Central memory CD4-positive, alpha-beta T cell (primary cell): ENCODE data around the gene PRPF4.
A peak's percentile ranks its signal among the peaks of the same experiment; 100 is the strongest.
"Not testable (repeated sequence)": the region's sequence is repeated elsewhere in the genome, so short reads cannot be mapped to it uniquely, and the experiment has no call there.

ENCODE experiments used
- DNase-seq: peaks from one replicate; pipeline ENCODE4 v3.0.0; 2022

Gene PRPF4

DNA sequence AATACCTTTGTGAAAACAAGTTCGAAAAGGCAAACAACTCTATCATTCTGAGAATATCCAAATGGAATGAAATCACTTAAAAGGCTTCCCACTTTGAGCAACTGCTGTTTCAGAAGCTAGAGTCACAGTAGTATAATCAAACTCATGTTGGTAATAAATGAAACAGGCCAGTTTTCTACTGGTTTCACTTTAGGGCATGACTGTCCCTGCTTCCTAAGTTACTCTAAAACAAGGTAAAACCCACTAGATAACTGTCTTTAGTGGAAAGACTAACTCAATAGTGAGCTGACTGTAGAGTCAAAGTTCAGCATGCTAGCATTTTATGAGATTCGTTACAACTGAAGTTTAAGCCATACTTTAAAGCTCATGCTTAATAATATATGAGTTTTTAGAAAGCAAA, 6.1 kb upstream of the PRPF4 start:
- DNase-seq: no peak

DNA sequence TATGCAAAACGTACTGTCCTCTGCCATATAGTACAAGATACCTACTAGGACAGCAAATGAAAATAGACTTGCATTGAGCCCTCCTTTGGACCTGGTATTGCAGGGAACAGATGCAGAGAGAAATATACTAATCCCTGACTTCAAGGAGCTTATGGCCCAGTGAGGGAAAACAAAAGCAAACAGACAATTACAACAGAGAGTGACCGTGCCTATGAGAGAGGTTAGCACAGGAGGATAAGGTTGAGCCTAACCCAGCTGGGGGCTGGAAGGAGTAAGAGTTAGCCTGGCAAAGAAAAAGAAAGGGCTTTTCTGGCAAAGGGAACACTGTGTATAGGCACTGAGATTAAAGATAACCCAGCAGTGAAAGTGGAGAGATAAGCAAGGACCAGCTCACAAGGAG, 5.6 kb upstream of the PRPF4 start:
- no peak for DNase-seq

DNA sequence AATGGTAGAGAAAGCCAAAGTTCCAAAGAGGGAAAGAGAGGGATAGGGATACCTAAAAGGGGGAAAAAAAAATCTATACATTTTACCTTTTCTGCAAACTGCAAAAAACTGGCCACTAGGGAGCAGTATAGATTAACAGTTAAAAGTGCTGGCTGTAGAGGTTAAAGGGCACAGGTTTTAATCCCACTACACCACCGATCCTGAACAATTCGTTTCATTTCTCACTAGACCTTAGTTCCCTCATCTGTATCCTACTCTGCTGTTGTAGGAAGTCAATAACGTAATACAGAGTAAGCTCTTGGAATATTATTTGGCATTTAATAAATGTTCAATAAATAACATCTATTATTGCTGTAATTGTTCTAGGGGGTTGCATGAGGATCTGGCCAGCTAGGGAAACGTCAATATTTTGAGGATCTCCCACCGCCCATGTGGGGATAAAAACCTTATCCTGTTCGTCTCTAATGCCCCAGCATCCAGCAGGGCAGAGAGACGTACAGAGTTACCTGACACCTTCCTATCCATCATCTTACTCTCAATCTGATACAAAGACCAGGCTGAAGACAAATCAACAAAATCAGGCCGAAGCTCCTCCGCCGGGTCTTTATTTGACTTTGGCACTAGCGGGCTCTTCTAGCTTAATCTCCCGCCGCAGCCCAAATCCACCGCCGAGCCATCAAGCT, 843 bp upstream of the PRPF4 start:
- peak; percentile 56 for DNase-seq

GRCh38 chr9:113278840-113279239, 3.4 kb downstream of the PRPF4 start:
- no peak for DNase-seq

DNA sequence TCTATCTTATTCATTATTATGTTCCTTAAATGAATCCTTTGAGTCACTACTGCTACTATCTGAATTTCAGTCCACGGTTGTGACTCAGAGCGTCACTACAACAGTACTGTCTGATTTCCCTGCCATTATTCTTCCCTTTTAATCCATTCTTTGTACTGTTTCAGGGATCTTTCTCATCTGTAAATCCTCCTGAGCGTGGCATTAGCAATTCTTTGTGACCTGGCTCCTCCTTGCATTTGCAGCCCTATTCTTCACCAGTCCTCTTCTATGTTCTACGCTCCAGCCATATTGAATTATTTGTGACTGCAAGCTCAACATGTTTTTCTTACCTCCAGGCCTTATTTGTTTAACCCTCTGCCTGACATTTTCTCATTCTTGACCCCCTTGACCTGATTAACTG, 5.9 kb downstream of the PRPF4 start:
- no peak for DNase-seq

DNA sequence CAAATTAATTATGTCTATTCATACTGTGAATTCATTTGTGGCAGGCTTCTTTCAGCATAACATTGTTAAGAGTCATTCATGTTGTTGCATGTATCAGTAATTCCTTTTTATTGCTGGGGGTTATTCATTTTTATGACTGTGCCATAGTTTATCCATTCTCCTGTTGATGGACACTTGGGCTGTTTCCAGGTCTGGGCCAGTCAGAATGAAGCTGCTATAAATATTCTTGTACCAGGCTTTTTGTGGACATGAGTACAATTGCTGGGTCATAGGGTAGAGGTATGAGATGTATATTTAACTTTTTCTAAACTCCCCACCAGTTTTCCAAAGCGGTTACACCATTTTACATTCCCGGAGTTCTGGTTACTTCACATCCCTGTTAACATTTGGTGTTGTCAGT, 13.6 kb downstream of the PRPF4 start:
- DNase-seq: no peak

GRCh38 chr9:113290052-113290607, 14.7 kb downstream of the PRPF4 start:
- DNase-seq: no peak

DNA sequence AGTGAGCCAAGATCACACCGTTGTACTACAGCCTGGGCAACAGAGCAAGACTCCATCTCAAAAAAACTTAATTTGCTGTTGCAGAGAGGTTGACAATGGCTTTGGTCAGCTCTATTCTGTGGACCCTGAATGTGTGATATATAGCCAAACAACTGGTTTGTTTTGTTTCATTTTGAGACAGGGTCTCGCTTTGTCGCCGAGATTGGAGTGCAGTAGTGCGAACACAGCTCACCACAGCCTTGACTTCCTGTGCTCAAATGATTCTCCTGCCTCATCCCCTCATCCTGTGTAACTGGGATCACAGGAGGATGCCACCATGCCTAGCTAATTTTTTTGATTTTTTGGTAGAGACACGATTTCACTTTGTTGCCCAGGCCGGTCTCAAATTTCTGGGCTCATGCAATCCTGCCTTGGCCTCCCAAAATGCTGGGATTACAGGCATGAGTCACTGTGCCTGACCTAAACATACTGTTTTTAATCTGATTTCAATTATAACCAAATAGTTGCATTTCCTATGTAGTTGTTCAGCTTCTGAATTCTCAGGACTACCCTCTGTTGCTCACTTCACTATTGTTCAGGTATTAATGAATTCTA, 17.9 kb downstream of the PRPF4 start:
- no peak for DNase-seq

DNA sequence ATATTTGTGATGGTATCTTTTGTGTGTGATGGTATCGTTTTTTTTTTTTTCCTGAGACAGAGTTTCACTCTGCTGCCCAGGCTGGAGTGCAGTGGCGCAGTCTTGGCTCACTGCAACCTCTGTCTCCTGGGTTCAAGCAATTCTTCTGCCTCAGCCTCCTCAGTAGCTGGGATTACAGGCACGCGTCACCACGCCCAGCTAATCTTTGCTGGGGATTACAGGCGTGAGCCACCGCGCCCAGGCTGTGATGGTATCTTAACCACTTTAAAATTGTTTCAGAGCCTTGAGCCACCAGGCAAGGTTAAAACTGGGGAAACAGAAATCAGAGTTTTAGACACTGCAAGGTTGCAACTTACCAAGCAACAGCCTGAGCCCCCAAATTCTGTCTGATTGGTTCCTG, 20.8 kb downstream of the PRPF4 start:
- DNase-seq: not testable (repeated sequence)

DNA sequence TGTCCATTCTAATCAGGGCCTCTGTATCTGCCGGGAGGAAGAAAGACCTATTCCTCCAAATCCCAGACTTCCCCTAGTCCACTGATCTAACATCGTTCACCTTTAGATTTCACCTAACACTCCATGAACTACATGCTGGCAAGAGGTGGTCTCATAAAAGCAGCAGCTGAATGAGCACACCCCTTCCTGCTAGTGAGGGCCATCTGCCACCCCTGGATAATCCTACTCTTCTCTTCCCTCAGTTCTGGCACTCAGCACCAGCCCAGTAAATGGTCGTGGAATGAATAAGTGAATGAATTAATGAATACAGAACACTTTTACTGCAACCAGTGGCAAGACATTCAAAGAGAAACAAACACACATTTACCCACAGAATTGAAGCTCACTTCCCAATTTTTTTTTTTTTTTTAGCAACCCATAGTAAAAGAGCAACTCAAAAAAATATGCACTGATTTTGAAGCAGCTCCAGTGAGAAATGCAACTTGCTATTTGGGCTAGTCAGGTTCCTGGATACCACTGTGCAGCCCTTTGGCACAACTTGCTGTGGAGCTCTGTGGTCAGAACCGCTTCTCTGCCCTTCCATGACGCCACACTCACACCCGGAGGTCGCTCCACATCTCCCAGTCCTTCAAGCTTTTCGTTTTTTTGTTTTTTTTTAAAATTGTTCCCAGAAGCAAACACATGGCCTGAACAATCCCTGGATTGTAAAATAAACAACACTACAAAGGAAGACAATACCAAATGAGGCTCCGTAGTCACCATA, 21.5 kb downstream of the PRPF4 start:
- no peak for DNase-seq

DNA sequence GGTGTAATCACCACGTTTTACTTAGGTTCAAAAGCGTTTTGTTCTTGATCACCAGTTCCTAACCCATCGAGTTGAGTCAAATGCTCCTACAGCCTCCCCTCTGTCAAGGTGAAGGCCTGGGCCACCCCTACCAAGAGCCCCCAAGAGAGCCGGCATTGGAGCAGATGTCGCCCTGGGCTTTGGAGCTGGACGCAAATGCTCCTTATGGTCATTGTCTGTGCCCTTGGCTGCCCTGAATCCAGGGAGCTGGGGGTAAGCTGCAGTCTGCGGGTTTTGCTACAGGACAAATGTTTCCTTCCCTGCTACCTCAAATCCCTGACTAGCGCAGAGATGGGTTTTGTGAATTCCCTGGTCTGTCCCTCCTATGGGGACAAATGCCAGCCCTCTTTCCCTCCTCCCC, 22.9 kb downstream of the PRPF4 start:
- DNase-seq: no peak

DNA sequence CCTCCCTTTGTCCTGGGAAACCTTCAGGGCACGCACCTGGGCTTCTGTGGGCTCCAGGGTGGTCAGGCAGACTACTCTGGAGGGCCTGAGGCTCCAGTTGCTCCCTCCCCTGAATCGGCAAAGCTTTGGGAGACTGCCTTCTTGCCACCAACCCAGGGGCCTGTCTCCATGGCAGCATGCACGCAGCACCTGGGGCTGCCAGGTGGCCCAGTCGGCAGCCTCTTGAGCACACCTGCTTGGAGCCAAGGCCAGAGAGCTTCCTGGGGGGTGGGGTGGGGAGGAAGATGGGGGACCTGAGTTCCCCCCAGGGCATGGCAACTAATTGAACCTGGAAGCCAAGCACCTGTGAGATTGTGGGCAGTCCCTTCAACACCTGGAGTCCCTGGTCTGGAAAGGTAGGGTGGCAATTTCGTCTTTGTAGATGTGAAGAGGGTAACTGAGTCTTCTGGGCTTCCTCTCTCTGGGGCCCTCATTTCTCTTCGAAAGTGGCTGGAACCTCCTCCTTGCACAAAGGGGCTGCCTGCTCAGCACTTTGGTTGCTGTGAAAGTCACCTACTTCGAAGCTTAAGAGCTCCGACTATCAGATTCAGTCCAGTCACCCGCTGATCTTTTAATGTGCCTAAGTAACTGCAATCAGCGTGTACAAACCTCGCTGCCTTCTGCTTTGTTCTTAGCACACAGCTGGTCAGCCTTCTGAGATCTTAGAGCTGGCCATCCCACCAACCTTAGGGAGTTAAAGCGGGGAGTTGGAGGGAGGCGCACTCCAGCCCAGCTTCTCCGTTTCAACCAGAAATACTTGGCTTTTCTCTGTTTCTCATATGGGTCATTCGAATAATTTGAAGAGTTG, 23.7 kb downstream of the PRPF4 start:
- no peak for DNase-seq

- no peak for DNase-seq
These were observed 24.4 kb downstream of the PRPF4 start for GRCh38 chr9:113299800-113300292.

DNA sequence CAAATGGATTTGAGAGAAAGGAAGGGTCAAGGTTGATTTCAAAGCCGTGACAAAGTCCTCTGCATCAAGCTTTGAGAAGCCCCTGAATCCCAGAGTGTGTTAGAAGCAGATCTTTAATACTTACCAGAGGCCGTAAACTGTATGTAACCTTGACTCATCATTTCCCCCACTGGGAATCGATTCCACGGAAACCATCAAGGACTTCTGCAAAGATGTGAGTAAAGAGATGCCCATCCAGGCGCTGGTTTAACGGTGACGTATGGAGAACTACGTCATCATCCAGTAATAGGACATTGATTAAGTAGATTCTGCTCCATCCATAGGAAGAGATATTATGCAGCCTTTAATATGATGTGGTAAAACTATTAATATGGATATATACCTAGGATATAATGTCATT, 26.1 kb downstream of the PRPF4 start:
- DNase-seq: no peak

- DNase-seq: no peak
These were observed 27.4 kb downstream of the PRPF4 start, which contains the start of gene RNF183 for GRCh38 chr9:113302792-113303418. RNF183 (minus strand) TSS chr9:113303376; CDS start chr9:113298184, 5,192 bp downstream.

GRCh38 chr9:113306566-113306965, 31.1 kb downstream of the PRPF4 start:
- DNase-seq: no peak

GRCh38 chr9:113307396-113307975, 32.0 kb downstream of the PRPF4 start:
- no peak for DNase-seq

GRCh38 chr9:113309204-113309813, 33.9 kb downstream of the PRPF4 start:
- peak; percentile 28 for DNase-seq

DNA sequence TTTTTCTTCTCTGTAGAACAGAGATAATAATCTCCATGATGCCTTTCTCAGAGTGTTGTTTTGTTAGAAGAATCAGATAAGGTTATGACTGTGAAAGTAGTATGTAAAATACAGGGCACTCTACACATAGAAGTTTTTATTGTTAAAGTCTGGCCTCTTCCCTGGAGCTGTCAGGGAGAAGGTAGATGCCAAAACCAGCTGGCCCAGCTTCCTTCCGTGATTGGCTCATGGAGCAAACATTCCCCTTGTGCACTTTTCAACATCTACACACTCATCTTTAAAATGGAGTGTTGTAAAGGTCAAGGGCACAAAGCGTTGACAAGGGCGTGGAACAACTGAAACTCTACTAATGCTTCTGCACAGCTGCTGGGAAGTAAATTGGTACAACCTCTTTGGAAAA, 35.1 kb downstream of the PRPF4 start:
- no peak for DNase-seq

DNA sequence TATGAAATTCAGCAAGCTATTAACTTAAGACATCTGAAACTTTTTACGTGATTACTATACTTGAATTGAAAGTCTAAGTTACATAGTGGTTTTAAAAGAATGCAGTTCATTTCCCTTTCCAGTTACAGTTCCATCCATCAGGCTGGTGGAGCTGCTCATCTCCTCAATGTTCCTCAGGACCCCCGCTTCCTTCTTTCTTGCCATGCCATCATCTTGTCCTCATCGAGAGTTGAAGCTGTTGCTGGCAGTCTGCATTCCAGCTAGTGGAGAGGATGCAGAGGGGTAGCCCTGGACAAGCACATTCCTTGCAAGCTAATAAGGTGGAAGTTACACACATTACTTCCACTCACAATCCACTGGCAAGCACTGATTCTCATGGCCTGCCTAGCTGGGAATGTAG, 36.5 kb downstream of the PRPF4 start:
- DNase-seq: no peak

- no peak for DNase-seq
These were observed 37.8 kb downstream of the PRPF4 start for GRCh38 chr9:113313261-113313660.
